ENCODE data around the gene ZRANB3. TPM values are rescaled to one million over a fixed set of nuclear protein-coding genes. Genes with fewer than 3 reads are reported as not detected.

ZRANB3 gene
- 15.2 to 18.0 TPM (median 16.5 TPM) in 3 replicates for total RNA-seq

- no peak within 1 kb of the TSS for H3K4me3 Mint-ChIP-seq
- peaks cover 20% of the 10 kb centered on the region for H3K4me1 Mint-ChIP-seq
- no peak within 1 kb of the TSS for H3K27ac Mint-ChIP-seq
- DNase-seq (ENCODE audit: low spot score in 2 of 2, unreplicated experiment in 2 of 2), result peak; percentile 83 to 90
- peaks cover 3% of the 10 kb centered on the region for H3K36me3 Mint-ChIP-seq
- H3K27me3 Mint-ChIP-seq (ENCODE audit: low read depth), result no peaks in the 10 kb centered on the region
- TF ChIP-seq CTCF (IDR thresholded peaks at IDR 0.05; ENCODE audit: unreplicated experiment), result no peak
- no peaks in the 10 kb centered on the region for H3K9me3 Mint-ChIP-seq
These were observed at the start of gene ZRANB3 for GRCh38 chr2:135530313-135531230. Gene ZRANB3, minus strand, starts transcription at chr2:135531218.

GRCh38 chr2:135573620-135574019, 42.6 kb upstream of the ZRANB3 start:
- no peak overlapping the region for H3K27ac Mint-ChIP-seq
- no peak for TF ChIP-seq CTCF (IDR thresholded peaks at IDR 0.05; ENCODE audit: unreplicated experiment)

GRCh38 chr2:135570884-135571283, 39.9 kb upstream of the ZRANB3 start:
- peaks cover 5% of the 10 kb centered on the region for H3K36me3 Mint-ChIP-seq
- no peak overlapping the region for H3K4me3 Mint-ChIP-seq
- TF ChIP-seq CTCF (IDR thresholded peaks at IDR 0.05; ENCODE audit: unreplicated experiment), result no peak
- DNase-seq (ENCODE audit: low spot score in 2 of 2, unreplicated experiment in 2 of 2), result no peak
- H3K27ac Mint-ChIP-seq, result no peak overlapping the region
- no peaks in the 10 kb centered on the region for H3K27me3 Mint-ChIP-seq (ENCODE audit: low read depth)
- no peaks in the 10 kb centered on the region for H3K9me3 Mint-ChIP-seq
- no peaks in the 10 kb centered on the region for H3K4me1 Mint-ChIP-seq

More at GRCh38 chr2:135573620-135574019, 42.6 kb upstream of the ZRANB3 start:
- Mint-ChIP-seq H3K9me3 (peaks cover 6% of the 10 kb centered on the region), H3K27me3 (ENCODE audit: low read depth) (no peaks in the 10 kb centered on the region), H3K4me3 (no peak overlapping the region), H3K4me1 (no peaks in the 10 kb centered on the region), H3K36me3 (peaks cover 7% of the 10 kb centered on the region)
- DNase-seq (ENCODE audit: low spot score in 2 of 2, unreplicated experiment in 2 of 2), result no peak

GRCh38 chr2:135563793-135564192, 32.8 kb upstream of the ZRANB3 start:
- no peak for DNase-seq (ENCODE audit: low spot score in 2 of 2, unreplicated experiment in 2 of 2)
- H3K9me3 Mint-ChIP-seq, result no peaks in the 10 kb centered on the region
- H3K4me3 Mint-ChIP-seq, result no peak overlapping the region
- peaks cover 2% of the 10 kb centered on the region for H3K36me3 Mint-ChIP-seq
- H3K27ac Mint-ChIP-seq, result no peak overlapping the region
- no peaks in the 10 kb centered on the region for H3K27me3 Mint-ChIP-seq (ENCODE audit: low read depth)
- no peak for TF ChIP-seq CTCF (IDR thresholded peaks at IDR 0.05; ENCODE audit: unreplicated experiment)
- no peaks in the 10 kb centered on the region for H3K4me1 Mint-ChIP-seq

GRCh38 chr2:135561925-135562324, 30.9 kb upstream of the ZRANB3 start:
- no peak overlapping the region for H3K27ac Mint-ChIP-seq
- H3K27me3 Mint-ChIP-seq (ENCODE audit: low read depth), result no peaks in the 10 kb centered on the region
- no peak for DNase-seq (ENCODE audit: low spot score in 2 of 2, unreplicated experiment in 2 of 2)
- H3K36me3 Mint-ChIP-seq, result peaks cover 2% of the 10 kb centered on the region
- H3K4me1 Mint-ChIP-seq, result peaks cover 7% of the 10 kb centered on the region
- TF ChIP-seq CTCF (IDR thresholded peaks at IDR 0.05; ENCODE audit: unreplicated experiment), result no peak
- H3K9me3 Mint-ChIP-seq, result no peaks in the 10 kb centered on the region
- H3K4me3 Mint-ChIP-seq, result no peak overlapping the region
